ENCODE results near the gene CLK2. TPM values are rescaled to one million over a fixed set of nuclear protein-coding genes. Genes with fewer than 3 reads are reported as not detected.
"Not testable (repeated sequence)": the region's sequence is repeated elsewhere in the genome, so short reads cannot be mapped to it uniquely, and the experiment has no call there.

Gene CLK2
- polyA plus RNA-seq, 1 donor (not counting 4 experiments of a cell fraction or from before 2014, with no cell fraction given) = 45.3 TPM

DNA sequence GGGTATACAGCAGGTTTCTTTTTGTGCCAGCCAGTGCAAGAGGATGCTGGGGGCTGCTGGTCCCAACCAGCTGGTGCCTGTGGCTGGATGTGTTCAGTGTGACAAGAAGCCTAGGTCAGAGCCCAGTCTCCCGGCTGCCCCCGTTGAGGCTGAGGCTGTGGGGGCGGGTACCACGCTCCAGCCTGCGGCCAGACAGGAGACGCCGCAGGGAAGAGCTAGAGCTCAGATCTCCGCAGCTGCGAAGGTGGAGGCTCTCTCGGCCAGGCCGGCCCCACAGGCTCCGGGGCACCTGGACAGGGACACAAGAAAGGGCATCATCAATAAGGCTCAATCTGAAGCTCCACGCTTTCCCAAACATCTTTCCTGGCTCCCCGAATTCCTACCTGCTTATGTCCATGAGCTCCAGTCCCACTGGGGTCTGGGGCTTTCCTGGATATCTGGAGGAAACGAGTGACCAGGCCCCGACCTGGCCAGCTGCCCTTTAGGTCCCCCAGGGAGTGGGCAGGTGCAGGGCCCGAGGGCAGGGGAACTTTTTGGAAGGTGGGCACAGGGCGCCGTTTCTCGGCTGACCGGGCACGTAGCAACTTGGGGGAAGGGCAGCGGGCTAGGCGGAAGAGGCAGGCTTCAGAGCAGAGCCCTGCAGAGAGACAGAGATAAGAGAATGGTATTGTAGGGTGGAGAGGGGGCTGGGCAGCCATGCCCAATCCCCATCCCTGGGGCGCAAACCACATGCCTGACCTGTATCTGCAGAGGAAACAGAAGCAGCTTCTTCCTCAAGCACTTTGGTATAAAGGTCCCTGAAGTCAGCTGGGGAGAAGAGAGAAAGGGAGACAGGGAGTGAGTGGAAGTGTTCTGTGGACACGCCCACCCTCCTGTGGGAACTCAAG lies 25.4 kb downstream of the CLK2 start:
- no peak overlapping the region for H3K9ac ChIP-seq (ENCODE audit: control insufficient read depth, extremely low read depth, insufficient read depth, low read length)
- no peak overlapping the region for H3K4me3 ChIP-seq (ENCODE audit: control insufficient read depth in 2 of 3, extremely low read depth in 1 of 3, insufficient read depth in 2 of 3, low read depth in 1 of 3, low read length in 3 of 3)
- H3K4me1 ChIP-seq (ENCODE audit: control insufficient read depth, extremely low read depth, insufficient read depth, low read length) = peaks cover 14% of the 10 kb centered on the region
- FAIRE-seq (no peak), DNase-seq (ENCODE audit: low read depth, low spot score) (no peak)
- peaks cover 11 to 19% of the 10 kb centered on the region in 2 experiments for H3K36me3 ChIP-seq (ENCODE audit: control insufficient read depth in 2 of 2, extremely low read depth in 1 of 2, insufficient read depth in 2 of 2, low read length in 2 of 2)
- no peak for TF ChIP-seq EZH2 (IDR thresholded peaks at IDR 0.05; ENCODE audit: low read length)
- TF ChIP-seq, protein P1, sequence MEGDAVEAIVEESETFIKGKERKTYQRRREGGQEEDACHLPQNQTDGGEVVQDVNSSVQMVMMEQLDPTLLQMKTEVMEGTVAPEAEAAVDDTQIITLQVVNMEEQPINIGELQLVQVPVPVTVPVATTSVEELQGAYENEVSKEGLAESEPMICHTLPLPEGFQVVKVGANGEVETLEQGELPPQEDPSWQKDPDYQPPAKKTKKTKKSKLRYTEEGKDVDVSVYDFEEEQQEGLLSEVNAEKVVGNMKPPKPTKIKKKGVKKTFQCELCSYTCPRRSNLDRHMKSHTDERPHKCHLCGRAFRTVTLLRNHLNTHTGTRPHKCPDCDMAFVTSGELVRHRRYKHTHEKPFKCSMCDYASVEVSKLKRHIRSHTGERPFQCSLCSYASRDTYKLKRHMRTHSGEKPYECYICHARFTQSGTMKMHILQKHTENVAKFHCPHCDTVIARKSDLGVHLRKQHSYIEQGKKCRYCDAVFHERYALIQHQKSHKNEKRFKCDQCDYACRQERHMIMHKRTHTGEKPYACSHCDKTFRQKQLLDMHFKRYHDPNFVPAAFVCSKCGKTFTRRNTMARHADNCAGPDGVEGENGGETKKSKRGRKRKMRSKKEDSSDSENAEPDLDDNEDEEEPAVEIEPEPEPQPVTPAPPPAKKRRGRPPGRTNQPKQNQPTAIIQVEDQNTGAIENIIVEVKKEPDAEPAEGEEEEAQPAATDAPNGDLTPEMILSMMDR (optimal IDR thresholded peaks at IDR 0.05 in 1 of 3, IDR thresholded peaks at IDR 0.05 in 1 of 3, conservative IDR thresholded peaks at IDR 0.05 in 1 of 3; ENCODE audit: extremely low read depth in 1 of 3, insufficient read depth in 2 of 3, low read length in 3 of 3) = no peak
- no peak overlapping the region for H3K27ac ChIP-seq (ENCODE audit: control insufficient read depth, insufficient read depth, low read length)
- no peak overlapping the region for H3K4me2 ChIP-seq (ENCODE audit: control insufficient read depth, extremely low read depth, insufficient read depth, low read depth, low read length)
- H2AFZ ChIP-seq (ENCODE audit: control insufficient read depth, low read length) = no peak overlapping the region
- H3K27me3 ChIP-seq (ENCODE audit: control insufficient read depth, extremely low read depth, insufficient read depth, low read length) = no peaks in the 10 kb centered on the region
- dilution Hi-C loops (cut with MboI; ENCODE audit: extremely low pct_ligation_motif_present, low sequenced_read_pairs) = no loop called here
- no peaks in the 10 kb centered on the region for H4K20me1 ChIP-seq (ENCODE audit: control insufficient read depth, extremely low read depth, insufficient read depth, low read length)
- H3K9me3 ChIP-seq (ENCODE audit: control insufficient read depth, low read depth, low read length) = no peaks in the 10 kb centered on the region
- no peaks in the 10 kb centered on the region for H3K9me1 ChIP-seq (ENCODE audit: control insufficient read depth, extremely low read depth, insufficient read depth, low read length)
- no peaks in the 10 kb centered on the region for H3K79me2 ChIP-seq (ENCODE audit: control insufficient read depth, insufficient read depth, low read length)

DNA sequence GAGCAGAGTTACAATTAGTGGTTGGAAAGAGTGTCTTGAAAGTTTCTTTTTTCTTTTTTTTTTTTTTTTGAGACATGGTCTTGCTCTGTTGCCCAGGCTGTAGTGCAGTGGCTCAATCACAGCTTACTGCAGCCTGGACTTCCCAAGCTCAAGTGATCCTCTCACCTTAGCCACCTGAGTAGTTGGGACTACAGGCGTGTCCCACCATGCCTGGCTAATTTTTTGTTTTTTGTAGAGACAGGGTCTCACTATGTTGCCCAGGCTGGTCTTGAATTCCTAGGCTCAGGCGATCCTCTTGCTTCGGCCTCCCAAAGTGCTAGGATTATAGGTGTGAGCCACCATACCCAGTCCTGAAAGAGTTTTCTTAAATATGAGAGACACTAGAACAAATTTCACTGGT lies 26.5 kb downstream of the CLK2 start:
- H3K27ac ChIP-seq (ENCODE audit: control insufficient read depth, insufficient read depth, low read length); H3K9me3 ChIP-seq (ENCODE audit: control insufficient read depth, low read depth, low read length); DNase-seq (ENCODE audit: low read depth, low spot score); H3K79me2 ChIP-seq (ENCODE audit: control insufficient read depth, insufficient read depth, low read length); FAIRE-seq; H3K27me3 ChIP-seq (ENCODE audit: control insufficient read depth, extremely low read depth, insufficient read depth, low read length); H3K9ac ChIP-seq (ENCODE audit: control insufficient read depth, extremely low read depth, insufficient read depth, low read length); H3K4me3 ChIP-seq (ENCODE audit: control insufficient read depth in 2 of 3, extremely low read depth in 1 of 3, insufficient read depth in 2 of 3, low read depth in 1 of 3, low read length in 3 of 3); H4K20me1 ChIP-seq (ENCODE audit: control insufficient read depth, extremely low read depth, insufficient read depth, low read length); dilution Hi-C loops (cut with MboI; ENCODE audit: extremely low pct_ligation_motif_present, low sequenced_read_pairs); H2AFZ ChIP-seq (ENCODE audit: control insufficient read depth, low read length); H3K4me2 ChIP-seq (ENCODE audit: control insufficient read depth, extremely low read depth, insufficient read depth, low read depth, low read length); H3K9me1 ChIP-seq (ENCODE audit: control insufficient read depth, extremely low read depth, insufficient read depth, low read length): not testable (repeated sequence)
- Histone ChIP-seq H3K4me1 (ENCODE audit: control insufficient read depth, extremely low read depth, insufficient read depth, low read length) (peaks cover 15% of the 10 kb centered on the region), H3K36me3 (ENCODE audit: control insufficient read depth in 2 of 2, extremely low read depth in 1 of 2, insufficient read depth in 2 of 2, low read length in 2 of 2) (peaks cover 11 to 18% of the 10 kb centered on the region in 2 experiments)
